Stimulated activated CD4-positive, alpha-beta T cell treated with anti-CD3 and anti-CD28 coated beads, Interleukin-2, amount 100 ng/mL, for 4 hours (primary cell): ENCODE measurements around the gene ABRACL.

Experiments
- DNase-seq: peaks from one replicate; pipeline ENCODE4 v3.0.0-alpha.2; 2020; ENCODE audit warnings: low read depth

ABRACL gene

DNA sequence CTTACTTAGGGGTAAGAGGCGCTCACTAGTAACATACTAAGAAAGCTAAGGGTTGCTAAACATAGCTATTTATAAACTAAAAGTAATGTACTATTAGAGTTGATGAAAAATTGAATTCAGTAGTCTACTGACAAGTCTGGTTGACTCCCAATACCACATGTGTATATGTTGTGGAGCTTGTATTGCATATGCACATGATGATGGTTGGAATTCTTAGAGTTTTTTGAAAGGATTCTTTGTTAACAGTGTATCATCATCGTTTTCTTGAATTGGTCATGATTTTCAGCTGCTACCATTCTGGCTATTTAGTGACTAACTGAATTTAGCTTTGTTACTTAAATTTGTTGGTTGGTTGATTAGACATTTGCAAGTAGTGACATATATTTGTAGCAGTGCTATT, 27.2 kb downstream of the ABRACL start:
- DNase-seq: no peak

DNA sequence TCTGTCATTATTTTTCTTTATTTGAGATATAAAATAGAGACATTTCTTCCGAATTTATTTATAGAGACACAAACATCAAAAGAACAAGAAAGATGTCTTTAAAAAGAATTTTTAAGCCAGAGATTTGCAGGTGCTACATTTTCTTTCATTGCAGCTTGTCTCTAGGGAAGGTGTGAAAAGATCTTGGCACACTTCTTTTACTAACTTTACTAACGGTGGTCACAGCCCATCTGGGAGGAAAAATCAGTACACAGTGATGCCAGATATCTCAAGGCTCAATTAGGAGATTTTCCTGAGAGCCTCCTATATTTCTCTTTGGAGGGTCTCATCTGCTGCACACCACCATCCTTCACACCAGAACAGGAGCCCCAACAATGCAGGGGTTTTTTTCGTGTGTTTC, 29.5 kb downstream of the ABRACL start:
- DNase-seq: no peak

DNA sequence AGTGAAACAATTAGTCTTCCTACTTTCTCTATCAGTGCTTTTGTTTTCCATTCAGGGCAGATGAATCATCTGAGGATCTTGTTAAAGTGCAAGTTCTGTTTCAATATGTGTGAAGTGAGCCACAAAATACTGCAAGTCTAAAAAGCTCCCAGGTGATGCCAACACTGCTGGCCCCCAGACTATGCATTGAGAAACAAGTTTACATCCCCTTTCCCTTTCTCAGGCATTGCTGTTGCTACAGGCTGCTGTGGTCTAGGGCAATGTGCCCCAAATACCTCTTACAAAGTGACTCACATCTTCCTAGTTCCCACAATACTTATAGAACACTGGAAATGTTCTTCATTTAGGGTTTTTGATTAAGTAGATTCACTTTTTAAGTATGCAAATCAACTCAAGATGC, 31.8 kb downstream of the ABRACL start:
- DNase-seq: no peak

DNA sequence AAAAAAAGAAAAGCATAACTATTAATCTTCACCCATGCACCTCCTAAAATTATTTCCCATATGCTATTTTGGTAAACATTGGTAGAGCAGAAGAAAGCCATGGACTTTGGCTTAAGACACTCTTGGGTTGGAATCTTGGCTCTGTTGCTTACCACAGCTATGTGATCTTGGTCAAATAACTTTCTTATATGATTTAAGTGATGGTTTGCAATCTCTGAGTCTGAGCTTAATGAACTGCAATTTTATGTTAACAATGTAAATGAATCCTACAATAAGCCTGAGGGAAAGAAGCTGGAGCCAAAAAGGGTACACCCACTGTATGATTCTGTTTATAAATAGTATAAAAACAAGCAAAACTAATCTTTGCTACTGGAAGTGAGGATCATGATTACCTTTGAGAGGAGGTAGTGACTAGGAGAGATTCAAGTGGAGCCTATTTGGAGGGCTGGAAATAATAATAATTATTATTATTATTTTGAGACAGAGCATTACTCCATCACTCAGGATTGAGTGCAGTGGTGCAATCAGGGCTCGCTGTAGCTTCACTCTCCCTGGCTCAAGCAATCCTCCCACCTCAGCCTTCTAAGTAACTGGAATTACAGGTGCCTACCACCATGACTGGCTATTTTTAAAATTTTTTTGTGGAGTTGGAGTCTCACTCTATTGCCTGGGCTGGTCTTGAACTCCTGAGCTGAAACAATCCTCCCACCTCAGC, 34.5 kb downstream of the ABRACL start:
- no peak for DNase-seq

DNA sequence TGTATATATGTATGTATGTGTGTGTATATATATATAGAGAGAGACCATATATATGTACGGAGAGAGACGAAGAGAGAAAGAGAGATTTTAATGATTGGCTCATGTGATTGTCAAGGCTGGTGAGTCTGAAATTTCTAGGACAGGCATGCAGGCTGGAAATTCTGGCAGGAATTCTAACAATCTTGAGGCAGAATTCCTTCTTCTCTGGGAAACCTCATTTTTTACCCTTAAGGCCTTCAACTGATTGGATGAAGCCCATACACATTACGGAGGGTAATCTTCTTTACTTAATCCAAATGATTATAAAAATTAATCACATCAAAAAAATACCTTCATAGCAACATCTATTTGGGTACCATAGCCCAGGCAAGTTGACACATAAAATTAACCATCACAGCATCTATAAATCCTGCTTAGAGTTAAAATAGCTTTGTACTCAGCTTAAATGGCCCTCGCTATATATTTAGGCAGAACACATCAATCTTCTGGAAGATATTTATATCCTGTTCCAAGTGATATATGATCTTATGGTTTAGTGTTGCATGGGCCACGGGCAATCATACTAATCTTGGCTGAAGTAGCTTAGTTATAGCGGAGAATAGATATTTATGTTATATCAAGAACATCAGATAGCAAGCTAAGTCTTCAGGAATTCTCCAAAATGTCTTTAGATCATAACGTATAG, 36.6 kb downstream of the ABRACL start:
- DNase-seq: no peak

DNA sequence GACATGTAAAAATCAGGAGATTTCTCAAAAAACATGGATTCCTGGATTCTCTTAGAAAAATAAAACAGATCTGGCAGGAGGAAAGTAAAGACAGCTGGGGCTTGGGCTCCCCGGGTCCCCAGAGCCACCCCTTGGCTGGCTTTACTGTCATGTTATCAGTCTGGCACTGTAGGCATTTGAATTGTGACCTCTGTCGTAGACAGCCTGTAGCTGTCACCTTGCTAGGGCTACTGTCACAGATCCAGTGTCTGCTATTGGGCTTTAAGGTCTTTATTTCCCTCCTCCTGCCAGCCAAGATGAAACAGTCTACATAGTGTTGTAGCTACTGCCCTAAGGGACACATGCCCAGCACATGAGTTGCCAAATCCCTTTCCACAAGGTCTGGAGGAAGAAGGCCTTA, 37.5 kb downstream of the ABRACL start:
- DNase-seq: no peak

DNA sequence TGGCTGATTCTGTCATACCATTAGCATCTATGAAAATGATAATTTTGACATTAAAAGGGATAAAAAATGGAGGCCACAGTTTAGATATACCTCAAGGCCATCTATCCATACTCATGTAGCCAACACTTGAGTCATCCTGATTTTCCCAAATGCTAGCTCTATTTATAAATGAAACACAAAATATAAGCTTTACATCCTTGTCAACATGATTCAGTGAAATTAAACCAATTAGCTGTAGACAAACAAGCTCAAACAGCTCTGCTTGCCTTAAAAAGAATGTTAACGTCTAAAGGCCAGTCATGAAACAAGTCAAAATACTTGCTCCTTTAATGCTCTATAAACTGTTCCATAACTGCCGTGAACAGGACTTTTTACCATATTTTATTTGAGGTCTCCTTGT, 40.3 kb downstream of the ABRACL start:
- DNase-seq: no peak

DNA sequence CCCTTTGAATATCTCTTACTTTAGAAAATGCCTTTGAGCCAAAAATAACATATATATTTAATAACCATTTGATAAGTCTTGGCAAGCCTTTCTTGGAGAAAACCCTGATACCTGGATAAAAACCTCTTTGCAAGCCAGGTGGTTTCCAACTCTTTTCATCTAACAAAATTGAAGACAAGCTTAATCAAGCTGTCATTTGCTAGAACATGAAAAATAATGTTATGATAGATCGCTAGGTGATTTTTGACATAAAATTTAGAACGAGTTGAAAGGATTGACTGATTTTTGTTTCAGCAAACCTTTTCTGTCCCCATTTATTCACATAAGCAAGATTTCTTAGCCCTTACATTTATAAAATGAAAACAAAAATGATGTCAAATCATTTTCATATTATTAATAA, 44.6 kb downstream of the ABRACL start:
- no peak for DNase-seq

DNA sequence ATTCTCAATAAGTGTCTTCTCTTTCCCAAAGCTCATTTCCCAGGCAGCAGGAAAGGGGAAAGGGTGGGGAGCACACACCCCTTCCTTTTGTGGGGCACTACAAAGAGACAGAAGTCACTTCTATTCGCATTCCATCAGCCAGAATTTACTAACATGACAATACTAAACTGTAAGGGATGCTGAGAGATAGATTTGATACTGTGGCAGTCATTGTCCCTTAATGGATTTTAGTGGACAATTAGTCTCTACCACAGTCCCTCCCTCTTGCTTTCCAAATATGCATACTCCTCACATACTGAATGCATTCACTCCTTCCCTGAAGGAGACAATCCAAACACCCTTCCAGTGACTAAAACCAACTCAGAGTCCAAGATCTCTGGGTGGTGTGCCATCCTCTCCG, 50.5 kb downstream of the ABRACL start:
- no peak for DNase-seq

DNA sequence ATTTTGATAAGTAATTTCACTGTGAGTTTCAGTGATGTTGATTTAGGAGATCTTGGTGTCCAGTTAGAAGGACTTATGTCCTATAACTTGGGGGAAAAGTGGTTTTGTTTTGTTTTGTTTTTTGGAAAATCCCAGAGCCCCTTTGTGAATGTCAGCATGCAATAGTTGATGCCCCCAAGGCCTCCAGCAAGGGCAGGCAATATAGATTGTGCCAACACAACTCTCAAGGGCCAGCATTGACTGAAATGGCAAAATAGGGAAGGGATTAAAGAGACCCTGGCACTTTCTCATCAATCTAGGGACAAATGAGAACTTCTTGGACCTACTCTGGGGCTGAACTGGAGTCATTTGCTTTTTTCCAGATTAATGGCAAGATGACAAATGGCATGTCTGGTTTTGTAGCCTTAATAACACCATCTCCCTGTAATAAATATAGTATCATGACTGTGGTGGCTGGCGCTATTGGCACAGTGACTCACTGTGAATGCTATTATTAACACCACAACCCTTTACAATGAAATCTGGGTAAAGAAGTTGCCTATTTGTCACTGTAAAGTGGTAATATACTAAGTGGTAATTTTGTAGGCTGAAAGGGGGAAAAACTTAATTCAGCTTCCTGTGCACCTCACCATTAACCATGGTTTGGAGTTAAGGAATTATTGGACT, 51.8 kb downstream of the ABRACL start:
- no peak for DNase-seq

DNA sequence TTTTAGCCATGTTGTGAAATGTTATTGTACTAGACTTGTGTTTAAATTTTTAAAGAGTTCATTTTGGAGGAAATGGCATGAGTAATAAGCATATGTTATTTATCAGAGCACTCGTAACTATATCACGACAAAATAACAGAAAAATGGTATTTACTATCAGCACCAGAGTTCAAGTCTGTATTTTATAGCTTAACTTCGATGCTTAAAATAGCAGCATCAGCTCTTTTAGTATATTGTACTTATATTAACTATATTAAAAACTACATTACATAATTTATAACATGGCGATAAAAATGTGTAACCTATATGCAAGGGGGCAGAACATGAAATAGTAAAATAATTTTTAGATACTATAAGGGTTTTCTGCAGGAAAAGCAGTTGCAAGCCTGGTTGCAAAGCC, 52.9 kb downstream of the ABRACL start:
- DNase-seq: no peak

DNA sequence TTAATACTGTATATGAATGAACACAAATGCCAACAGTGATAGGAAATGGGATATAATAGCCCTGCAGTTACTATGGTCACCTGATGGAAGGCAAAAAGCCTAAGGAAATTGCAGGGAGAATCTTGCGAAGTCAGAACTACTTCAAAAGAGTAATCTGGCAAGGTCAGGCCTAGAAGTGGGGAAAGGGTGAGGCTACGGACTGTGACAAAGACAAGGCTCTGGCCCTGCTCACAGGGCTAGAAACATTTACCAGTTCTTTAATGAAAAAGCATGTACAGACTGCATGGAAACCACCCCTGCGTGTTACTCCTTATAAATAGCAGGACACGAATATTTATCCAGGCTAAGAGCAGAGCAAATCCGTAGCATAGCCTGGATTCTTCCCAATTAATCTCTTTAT, 53.8 kb downstream of the ABRACL start:
- no peak for DNase-seq

DNA sequence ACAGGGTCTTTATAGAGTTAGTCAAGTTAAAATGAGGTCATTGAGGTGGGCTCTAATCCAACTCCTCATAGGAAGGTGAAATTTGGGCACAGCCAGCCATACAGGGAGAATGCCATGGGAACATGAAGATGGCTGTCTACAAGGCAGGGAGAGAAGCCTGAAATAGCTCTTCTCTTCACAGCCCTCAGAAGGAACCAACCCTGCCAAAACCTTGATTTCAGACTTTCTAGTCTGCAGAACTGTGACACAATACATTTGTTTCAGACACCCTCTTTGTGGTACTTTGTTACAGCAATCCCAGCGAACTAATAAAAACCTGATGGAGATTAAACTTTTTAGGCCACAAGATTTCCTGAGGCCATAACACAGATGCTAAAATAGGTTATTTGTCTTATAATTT, 63.3 kb downstream of the ABRACL start:
- DNase-seq: no peak
